Peyer's patch (tissue), 4 donors: ENCODE measurements around the gene RAB1B.

ENCODE experiments used
- POLR2A ChIP-seq, 2 donors: fragments of 450-650 bp; IDR thresholded peaks; one replicate each; pipeline ENCODE4 v1.5.1; 2017; ENCODE audit warnings: antibody characterized with exemption in 2 of 2, mild to moderate bottlenecking in 2 of 2, moderate library complexity in 2 of 2
- TF ChIP-seq, protein P1 (sequence below), 6 experiments: fragments of 450-650 bp in 4 of 6; fragments of 200-600 bp in 2 of 6; sonication (generic) in 1 of 6; IDR thresholded peaks; one replicate each; pipeline ENCODE4 v1.5.1; 2017 to 2019; ENCODE audit warnings: antibody characterized with exemption in 6 of 6, mild to moderate bottlenecking in 3 of 6, moderate library complexity in 1 of 6

DNA sequence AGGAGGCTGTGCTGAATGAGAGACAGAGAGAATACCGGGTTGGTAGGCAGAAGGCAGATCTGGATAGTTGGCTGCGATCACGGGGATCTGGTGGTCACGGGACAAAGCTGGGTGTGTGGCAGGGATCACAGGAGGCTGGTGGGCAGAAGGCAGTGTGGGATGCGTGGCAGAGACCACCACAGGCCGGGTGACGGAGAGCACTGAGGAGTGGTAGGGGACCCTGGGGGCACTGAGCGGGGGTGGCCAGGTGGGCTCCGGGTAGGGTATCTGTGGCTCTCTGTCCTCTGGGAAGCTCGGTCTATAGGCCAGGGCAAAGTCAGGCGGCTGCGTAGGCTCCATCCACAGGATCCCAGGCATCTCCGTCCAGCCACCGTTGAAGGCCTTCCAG, 47.1 kb downstream of the RAB1B start:
- TF ChIP-seq, protein P1, sequence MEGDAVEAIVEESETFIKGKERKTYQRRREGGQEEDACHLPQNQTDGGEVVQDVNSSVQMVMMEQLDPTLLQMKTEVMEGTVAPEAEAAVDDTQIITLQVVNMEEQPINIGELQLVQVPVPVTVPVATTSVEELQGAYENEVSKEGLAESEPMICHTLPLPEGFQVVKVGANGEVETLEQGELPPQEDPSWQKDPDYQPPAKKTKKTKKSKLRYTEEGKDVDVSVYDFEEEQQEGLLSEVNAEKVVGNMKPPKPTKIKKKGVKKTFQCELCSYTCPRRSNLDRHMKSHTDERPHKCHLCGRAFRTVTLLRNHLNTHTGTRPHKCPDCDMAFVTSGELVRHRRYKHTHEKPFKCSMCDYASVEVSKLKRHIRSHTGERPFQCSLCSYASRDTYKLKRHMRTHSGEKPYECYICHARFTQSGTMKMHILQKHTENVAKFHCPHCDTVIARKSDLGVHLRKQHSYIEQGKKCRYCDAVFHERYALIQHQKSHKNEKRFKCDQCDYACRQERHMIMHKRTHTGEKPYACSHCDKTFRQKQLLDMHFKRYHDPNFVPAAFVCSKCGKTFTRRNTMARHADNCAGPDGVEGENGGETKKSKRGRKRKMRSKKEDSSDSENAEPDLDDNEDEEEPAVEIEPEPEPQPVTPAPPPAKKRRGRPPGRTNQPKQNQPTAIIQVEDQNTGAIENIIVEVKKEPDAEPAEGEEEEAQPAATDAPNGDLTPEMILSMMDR (IDR thresholded peaks at IDR 0.05): no peak
- TF ChIP-seq POLR2A (IDR thresholded peaks at IDR 0.05): no peak
